ENCODE data around the gene KRTAP10-12. TPM values are rescaled to one million over a fixed set of nuclear protein-coding genes. Genes with fewer than 3 reads are reported as not detected.

KRTAP10-12 gene
- total RNA-seq, 2 experiments from 2014 or later: not detected

- Mint-ChIP-seq H3K27me3 (no peaks in the 10 kb centered on the region), H3K36me3 (ENCODE audit: low read depth) (no peaks in the 10 kb centered on the region), H3K27ac (no peak overlapping the region), H3K4me3 (no peak overlapping the region), H3K9me3 (ENCODE audit: low read depth) (no peaks in the 10 kb centered on the region), H3K4me1 (no peaks in the 10 kb centered on the region)
- POLR2A ChIA-PET: no interaction called here
- intact Hi-C loops (cut with DNase I, micrococcal nuclease): no loop called here
- CTCF ChIA-PET: no interaction called here
- DNase-seq: no peak
- ATAC-seq: no peak
Measured at GRCh38 chr21:44732956-44733355, 36.0 kb downstream of the KRTAP10-12 start.

- Mint-ChIP-seq H3K9me3 (ENCODE audit: low read depth) (no peaks in the 10 kb centered on the region), H3K27me3 (no peaks in the 10 kb centered on the region), H3K36me3 (ENCODE audit: low read depth) (no peaks in the 10 kb centered on the region), H3K27ac (no peak overlapping the region), H3K4me1 (no peaks in the 10 kb centered on the region), H3K4me3 (no peak overlapping the region)
- intact Hi-C loops (cut with DNase I, micrococcal nuclease): no loop called here
- CTCF ChIA-PET: no interaction called here
- POLR2A ChIA-PET: no interaction called here
- no peak for ATAC-seq
- no peak for DNase-seq
Measured at GRCh38 chr21:44734026-44734745, 37.2 kb downstream of the KRTAP10-12 start.

GRCh38 chr21:44734841-44735240, 37.9 kb downstream of the KRTAP10-12 start:
- ChIA-PET CTCF (no interaction called here), POLR2A (no interaction called here)
- H3K4me1 Mint-ChIP-seq: no peaks in the 10 kb centered on the region
- H3K27me3 Mint-ChIP-seq: no peaks in the 10 kb centered on the region
- no peaks in the 10 kb centered on the region for H3K36me3 Mint-ChIP-seq (ENCODE audit: low read depth)
- H3K4me3 Mint-ChIP-seq: no peak overlapping the region
- no peak for ATAC-seq
- no peak for DNase-seq
- H3K27ac Mint-ChIP-seq: no peak overlapping the region
- intact Hi-C loops (cut with DNase I, micrococcal nuclease): no loop called here
- H3K9me3 Mint-ChIP-seq (ENCODE audit: low read depth): no peaks in the 10 kb centered on the region

GRCh38 chr21:44735821-44736220, 38.8 kb downstream of the KRTAP10-12 start:
- DNase-seq: no peak
- no peaks in the 10 kb centered on the region for H3K36me3 Mint-ChIP-seq (ENCODE audit: low read depth)
- ChIA-PET POLR2A (no interaction called here), CTCF (no interaction called here)
- ATAC-seq: no peak
- no peak overlapping the region for H3K4me3 Mint-ChIP-seq
- H3K9me3 Mint-ChIP-seq (ENCODE audit: low read depth): no peaks in the 10 kb centered on the region
- H3K4me1 Mint-ChIP-seq: no peaks in the 10 kb centered on the region
- no peak overlapping the region for H3K27ac Mint-ChIP-seq
- no peaks in the 10 kb centered on the region for H3K27me3 Mint-ChIP-seq
- intact Hi-C loops (cut with DNase I, micrococcal nuclease): no loop called here

- intact Hi-C loops (cut with DNase I, micrococcal nuclease): no loop called here
- Mint-ChIP-seq H3K27me3 (no peaks in the 10 kb centered on the region), H3K27ac (no peak overlapping the region), H3K4me1 (no peaks in the 10 kb centered on the region), H3K4me3 (no peak overlapping the region), H3K9me3 (ENCODE audit: low read depth) (no peaks in the 10 kb centered on the region), H3K36me3 (ENCODE audit: low read depth) (no peaks in the 10 kb centered on the region)
- CTCF ChIA-PET: no interaction called here
- ATAC-seq (no peak), DNase-seq (no peak)
- POLR2A ChIA-PET: no interaction called here
Measured at GRCh38 chr21:44736291-44737004, 39.5 kb downstream of the KRTAP10-12 start.

GRCh38 chr21:44737706-44738354, 40.9 kb downstream of the KRTAP10-12 start:
- ChIA-PET POLR2A (no interaction called here), CTCF (no interaction called here)
- H3K4me1 Mint-ChIP-seq: no peaks in the 10 kb centered on the region
- intact Hi-C loops (cut with DNase I, micrococcal nuclease): no loop called here
- no peaks in the 10 kb centered on the region for H3K9me3 Mint-ChIP-seq (ENCODE audit: low read depth)
- DNase-seq (no peak), ATAC-seq (no peak)
- H3K4me3 Mint-ChIP-seq: no peak overlapping the region
- no peaks in the 10 kb centered on the region for H3K36me3 Mint-ChIP-seq (ENCODE audit: low read depth)
- no peak overlapping the region for H3K27ac Mint-ChIP-seq
- no peaks in the 10 kb centered on the region for H3K27me3 Mint-ChIP-seq

GRCh38 chr21:44738621-44739020, 41.6 kb downstream of the KRTAP10-12 start:
- H3K27ac Mint-ChIP-seq: no peak overlapping the region
- DNase-seq: no peak
- ChIA-PET POLR2A (no interaction called here), CTCF (no interaction called here)
- no peaks in the 10 kb centered on the region for H3K9me3 Mint-ChIP-seq (ENCODE audit: low read depth)
- ATAC-seq: no peak
- intact Hi-C loops (cut with DNase I, micrococcal nuclease): no loop called here
- no peaks in the 10 kb centered on the region for H3K36me3 Mint-ChIP-seq (ENCODE audit: low read depth)
- no peaks in the 10 kb centered on the region for H3K27me3 Mint-ChIP-seq
- H3K4me1 Mint-ChIP-seq: no peaks in the 10 kb centered on the region
- no peak overlapping the region for H3K4me3 Mint-ChIP-seq

GRCh38 chr21:44739316-44739715, 42.3 kb downstream of the KRTAP10-12 start:
- no peak for ATAC-seq

GRCh38 chr21:44740742-44741141, 43.8 kb downstream of the KRTAP10-12 start:
- Mint-ChIP-seq H3K27me3 (no peaks in the 10 kb centered on the region), H3K36me3 (ENCODE audit: low read depth) (no peaks in the 10 kb centered on the region), H3K27ac (no peak overlapping the region), H3K9me3 (ENCODE audit: low read depth) (no peaks in the 10 kb centered on the region), H3K4me1 (no peaks in the 10 kb centered on the region), H3K4me3 (no peak overlapping the region)
- ChIA-PET CTCF (interaction anchor here (0.7 to 1.2 kb wide), 3 partner anchors 9 to 208 kb away, joined by 3 read pairs; no protein-coding TSS in a partner anchor), POLR2A (no interaction called here)
- ATAC-seq: no peak
- intact Hi-C loops (cut with DNase I, micrococcal nuclease): no loop called here
- DNase-seq: no peak

More at GRCh38 chr21:44739316-44739715, 42.3 kb downstream of the KRTAP10-12 start:
- DNase-seq: no peak
- no peaks in the 10 kb centered on the region for H3K9me3 Mint-ChIP-seq (ENCODE audit: low read depth)
- POLR2A ChIA-PET: no interaction called here
- H3K27ac Mint-ChIP-seq: no peak overlapping the region
- H3K27me3 Mint-ChIP-seq: no peaks in the 10 kb centered on the region
- H3K4me3 Mint-ChIP-seq: no peak overlapping the region
- H3K4me1 Mint-ChIP-seq: no peaks in the 10 kb centered on the region
- H3K36me3 Mint-ChIP-seq (ENCODE audit: low read depth): no peaks in the 10 kb centered on the region
- intact Hi-C loops (cut with DNase I, micrococcal nuclease): no loop called here
- CTCF ChIA-PET: interaction anchor here (0.6 to 1.2 kb wide), 2 partner anchors 10 to 18 kb away, joined by 3 read pairs; no protein-coding TSS in a partner anchor

- Mint-ChIP-seq H3K27ac (no peak overlapping the region), H3K9me3 (ENCODE audit: low read depth) (no peaks in the 10 kb centered on the region), H3K27me3 (no peaks in the 10 kb centered on the region), H3K4me1 (no peaks in the 10 kb centered on the region), H3K4me3 (no peak overlapping the region), H3K36me3 (ENCODE audit: low read depth) (no peaks in the 10 kb centered on the region)
- ChIA-PET CTCF (interaction anchor here (1.3 to 1.4 kb wide), 2 partner anchors 228 to 231 kb away, joined by 6 to 9 read pairs; no protein-coding TSS in a partner anchor), POLR2A (no interaction called here)
- DNase-seq: no peak
- intact Hi-C loops (cut with DNase I, micrococcal nuclease): loop anchor here (1.0 kb wide), 1 partner anchor 232 kb away; no protein-coding TSS in a partner anchor
- no peak for ATAC-seq
Measured at GRCh38 chr21:44741921-44742320, 44.9 kb downstream of the KRTAP10-12 start.

GRCh38 chr21:44742418-44743153, 45.6 kb downstream of the KRTAP10-12 start:
- intact Hi-C loops (cut with DNase I, micrococcal nuclease): loop anchor here (1.0 kb wide), 1 partner anchor 232 kb away; no protein-coding TSS in a partner anchor
- ChIA-PET POLR2A (no interaction called here), CTCF (interaction anchor here (0.6 to 1.4 kb wide), 6 partner anchors 19 to 396 kb away, joined by 3 to 9 read pairs (median 3); no protein-coding TSS in a partner anchor)
- H3K27ac Mint-ChIP-seq: no peak overlapping the region
- no peak for ATAC-seq
- no peak for DNase-seq
- H3K4me3 Mint-ChIP-seq: no peak overlapping the region
- no peaks in the 10 kb centered on the region for H3K27me3 Mint-ChIP-seq
- H3K9me3 Mint-ChIP-seq (ENCODE audit: low read depth): no peaks in the 10 kb centered on the region
- H3K4me1 Mint-ChIP-seq: no peaks in the 10 kb centered on the region
- no peaks in the 10 kb centered on the region for H3K36me3 Mint-ChIP-seq (ENCODE audit: low read depth)

Measured in activated CD4-positive, alpha-beta T cell treated with anti-CD3 and anti-CD28 coated beads for 36 hours (primary cell).